Esophagus (tissue), 2 donors: ENCODE data around the gene RBFA. TPM values are rescaled to one million over a fixed set of nuclear protein-coding genes. Genes with fewer than 3 reads are reported as not detected.
"Not testable (repeated sequence)": the region's sequence is repeated elsewhere in the genome, so short reads cannot be mapped to it uniquely, and the experiment has no call there.

Experiments
- H3K27ac ChIP-seq, 2 donors: one replicate each; pipeline ENCODE4 v1.5.1; 2013; ENCODE audit warnings: low read depth in 2 of 2, mild to moderate bottlenecking in 2 of 2, inconsistent platforms in 1 of 2, low read length in 1 of 2, moderate library complexity in 1 of 2
- H3K27me3 ChIP-seq, 2 donors: one replicate each; pipeline ENCODE4 v1.6.1; 2013; ENCODE audit warnings: low read length in 2 of 2, control low read depth in 1 of 2, mild to moderate bottlenecking in 1 of 2; ENCODE audit not compliant: insufficient read depth in 2 of 2, control insufficient read depth in 1 of 2
- H3K36me3 ChIP-seq, 2 donors: one replicate each; pipeline ENCODE4 v1.6.1; 2013; ENCODE audit warnings: low read length in 1 of 2; ENCODE audit not compliant: control insufficient read depth in 2 of 2, insufficient read depth in 2 of 2
- H3K4me1 ChIP-seq, 2 donors: one replicate each; pipeline ENCODE4 v1.6.1; 2013; ENCODE audit warnings: low read length in 1 of 2; ENCODE audit not compliant: control insufficient read depth in 2 of 2, insufficient read depth in 2 of 2
- H3K4me3 ChIP-seq, 2 donors: one replicate each; pipeline ENCODE4 v1.5.1; 2013; ENCODE audit warnings: low read length in 2 of 2, mild to moderate bottlenecking in 2 of 2, low read depth in 1 of 2, moderate library complexity in 1 of 2
- H3K9me3 ChIP-seq, 2 donors: one replicate each; pipeline ENCODE4 v1.6.1; 2013; ENCODE audit warnings: mild to moderate bottlenecking in 2 of 2, low read depth in 1 of 2, low read length in 1 of 2, moderate library complexity in 1 of 2; ENCODE audit not compliant: control insufficient read depth in 2 of 2, insufficient read depth in 1 of 2
- WGBS, 2 donors: extraction: QIAGEN DNeasy Blood & Tissue Kit; methylation state at CpG; one replicate each; pipeline ENCODE4 v1.1.7; 2013; 5-methylcytosine and 5-hydroxymethylcytosine counted together
- polyA plus RNA-seq, 2 donors: library from polyadenylated mRNA; stranded (reverse); fragments of 200-250 nt; gene quantifications; one replicate each; pipeline ENCODE4 v1.2.3, GENCODE V29; 2013
- donor health status: healthy with polysubstance abuse.
- donor health status: Bipolar disorder and iron deficiency.

Gene RBFA
- polyA plus RNA-seq, 2 donors, result 10.5 to 19.5 TPM

DNA sequence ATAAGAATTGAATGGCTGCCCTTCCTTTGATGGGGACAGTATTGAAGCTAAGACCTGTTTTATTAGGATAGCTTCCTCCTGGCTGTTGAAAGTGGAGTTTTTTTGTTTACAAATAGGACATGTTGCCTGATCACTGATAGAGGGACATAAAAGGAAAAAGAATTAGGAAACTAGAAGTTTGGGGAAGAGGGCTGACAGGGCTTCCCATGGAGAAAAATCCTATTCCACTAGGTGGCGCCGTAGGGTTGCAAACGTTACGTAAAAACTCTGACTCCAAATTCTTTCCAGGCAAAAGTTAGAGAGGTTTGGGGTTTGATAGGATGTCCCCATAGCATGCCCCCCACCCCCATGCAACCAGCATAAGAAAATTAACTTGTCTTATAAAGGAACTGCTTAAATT lies 11.1 kb upstream of the RBFA start:
- Histone ChIP-seq H3K9me3 (peaks cover 12 to 17% of the 10 kb centered on the region in 2 donors), H3K4me3 (no peak overlapping the region), H3K27me3 (no peaks in the 10 kb centered on the region), H3K27ac (no peak overlapping the region), H3K4me1 (no peaks in the 10 kb centered on the region), H3K36me3 (no peaks in the 10 kb centered on the region)
- 60 to 71% methylated on average over 4 of the region's 4 CpGs for WGBS, 2 donors

GRCh38 chr18:80026363-80026762 lies 7.9 kb upstream of the RBFA start:
- H3K4me3 ChIP-seq, result no peak overlapping the region
- no peaks in the 10 kb centered on the region for H3K36me3 ChIP-seq
- no peaks in the 10 kb centered on the region for H3K4me1 ChIP-seq
- H3K9me3 ChIP-seq, result peaks cover 10 to 17% of the 10 kb centered on the region in 2 donors
- 94 to 96% methylated on average over 7 of the region's 7 CpGs for WGBS, 2 donors
- no peak overlapping the region for H3K27ac ChIP-seq
- no peaks in the 10 kb centered on the region for H3K27me3 ChIP-seq

DNA sequence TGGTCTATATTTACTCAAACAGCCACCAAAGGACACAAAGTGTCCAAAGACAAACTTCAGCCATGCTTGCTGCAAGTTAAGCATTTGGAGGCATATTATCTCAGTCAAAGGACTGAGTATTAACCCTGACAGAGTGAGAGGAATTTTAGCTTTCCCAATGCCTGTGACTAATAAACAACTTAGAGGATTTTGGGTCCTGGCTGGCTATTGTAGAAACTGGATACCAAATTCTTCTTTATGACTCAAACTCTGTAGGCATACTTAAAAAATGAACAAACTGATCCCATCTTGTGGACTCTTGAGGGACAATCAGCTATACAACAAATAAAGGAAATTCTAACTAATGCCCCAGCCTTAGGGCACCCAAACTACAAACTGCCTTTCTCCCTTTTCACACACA lies 6.5 kb upstream of the RBFA start:
- H3K36me3 ChIP-seq, H3K4me1 ChIP-seq, H3K4me3 ChIP-seq, H3K27me3 ChIP-seq, H3K27ac ChIP-seq: not testable (repeated sequence)
- H3K9me3 ChIP-seq, result peaks cover 4 to 10% of the 10 kb centered on the region in 2 donors

DNA sequence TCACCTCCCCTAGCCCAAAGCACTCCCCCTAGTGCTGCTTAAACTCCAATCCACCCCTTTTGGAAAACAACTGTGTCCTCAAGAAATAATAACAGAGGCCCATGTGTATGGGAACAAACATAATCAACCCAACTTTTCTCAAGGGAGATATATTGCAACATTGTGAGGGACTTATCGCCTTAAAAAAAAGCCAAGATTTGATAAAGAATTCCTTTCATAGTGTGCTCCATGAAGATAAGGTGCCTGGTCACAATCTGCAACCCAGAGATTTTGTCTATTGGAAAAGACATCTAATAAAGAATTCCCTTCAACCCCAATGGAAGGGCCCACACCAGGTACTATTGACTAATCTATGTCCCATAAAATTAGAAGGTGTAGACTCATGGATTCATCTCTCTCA lies 4.5 kb upstream of the RBFA start:
- Histone ChIP-seq H3K4me3 (no peak overlapping the region), H3K4me1 (peaks cover 0 to 2% of the 10 kb centered on the region in 2 donors), H3K27ac (no peak overlapping the region), H3K36me3 (no peaks in the 10 kb centered on the region), H3K27me3 (no peaks in the 10 kb centered on the region), H3K9me3 (peaks cover under 1 to 3% of the 10 kb centered on the region in 2 donors)
- WGBS, 2 donors, result 93 to 96% methylated on average over 1 of the region's 1 CpG

DNA sequence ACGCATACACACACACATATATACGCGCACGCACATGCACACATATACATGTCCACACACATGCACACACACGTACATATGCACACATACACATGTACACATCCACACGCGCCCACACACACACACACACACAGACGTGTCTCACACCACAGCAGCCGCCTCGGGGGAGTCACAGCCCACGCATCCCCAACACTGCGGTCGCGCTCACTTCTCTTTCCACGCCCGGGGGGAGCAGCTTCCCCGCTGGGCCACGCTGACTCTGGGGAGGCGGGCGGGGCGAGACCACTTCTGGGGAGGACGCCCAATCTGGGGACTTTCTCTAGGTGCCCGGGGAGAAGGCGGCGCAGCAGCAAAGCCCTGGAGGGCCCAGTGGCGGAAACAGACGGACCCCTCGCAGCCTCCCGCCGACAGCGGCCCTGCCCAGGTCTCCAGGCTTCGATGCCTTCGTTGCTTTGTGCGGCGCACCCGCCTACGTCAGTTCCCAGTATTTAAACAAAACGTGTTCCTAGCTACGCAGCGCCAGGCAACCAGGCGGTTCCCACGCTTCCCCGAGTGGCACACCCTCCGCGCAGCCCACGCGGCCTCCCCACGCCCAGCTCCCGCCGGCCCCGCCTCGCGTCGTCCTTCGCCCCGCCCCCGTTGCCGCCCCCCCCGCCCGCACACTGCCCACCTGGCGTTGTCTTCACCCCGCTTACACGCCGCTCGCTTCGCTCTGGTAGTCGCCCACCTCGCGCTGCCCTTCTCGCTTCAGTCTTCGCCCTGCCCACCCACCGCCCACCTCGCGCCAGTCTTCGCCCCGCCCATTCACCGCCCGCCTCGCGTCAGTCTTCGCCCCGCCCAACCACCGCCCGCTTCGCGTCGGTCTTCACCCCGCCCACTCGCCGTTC lies 810 bp upstream of the RBFA start:
- H3K9me3 ChIP-seq, result no peaks in the 10 kb centered on the region
- peak overlapping the region; percentile 89 to 97 for H3K27ac ChIP-seq
- H3K4me1 ChIP-seq, result peaks cover 2 to 6% of the 10 kb centered on the region in 2 donors
- H3K4me3 ChIP-seq, result peak overlapping the region; percentile 45 to 69
- WGBS, 2 donors, result 2 to 6% methylated on average over 72 to 90 of the region's 90 CpGs
- peaks cover 0 to 9% of the 10 kb centered on the region in 2 donors for H3K36me3 ChIP-seq
- H3K27me3 ChIP-seq, result no peaks in the 10 kb centered on the region

GRCh38 chr18:80034852-80035406 lies 695 bp downstream of the RBFA start:
- 12 to 14% methylated on average over 8 of the region's 8 CpGs for WGBS, 2 donors
- peaks cover 0 to 11% of the 10 kb centered on the region in 2 donors for H3K36me3 ChIP-seq
- peaks cover 2 to 6% of the 10 kb centered on the region in 2 donors for H3K4me1 ChIP-seq
- no peaks in the 10 kb centered on the region for H3K27me3 ChIP-seq
- no peaks in the 10 kb centered on the region for H3K9me3 ChIP-seq
- peak overlapping the region; percentile 76 to 92 for H3K27ac ChIP-seq
- peak overlapping the region; percentile 72 to 91 for H3K4me3 ChIP-seq

- H3K27me3 ChIP-seq, result no peaks in the 10 kb centered on the region
- H3K36me3 ChIP-seq, result peaks cover 0 to 11% of the 10 kb centered on the region in 2 donors
- H3K27ac ChIP-seq, result no peak overlapping the region
- H3K4me1 ChIP-seq, result peaks cover 2 to 6% of the 10 kb centered on the region in 2 donors
- no peak overlapping the region for H3K4me3 ChIP-seq
- 89% methylated on average over 7 of the region's 7 CpGs for WGBS, 2 donors
- no peaks in the 10 kb centered on the region for H3K9me3 ChIP-seq
These were observed 1.8 kb downstream of the RBFA start for GRCh38 chr18:80035997-80036396.

- H3K4me1 ChIP-seq, result peaks cover 0 to 6% of the 10 kb centered on the region in 2 donors
- 96 to 97% methylated on average over 12 of the region's 12 CpGs for WGBS, 2 donors
These were observed 3.1 kb downstream of the RBFA start for GRCh38 chr18:80037300-80037699.

GRCh38 chr18:80037869-80038630 lies 3.8 kb downstream of the RBFA start:
- 87 to 93% methylated on average over 17 of the region's 17 CpGs for WGBS, 2 donors
- no peaks in the 10 kb centered on the region for H3K27me3 ChIP-seq
- peaks cover 0 to 6% of the 10 kb centered on the region in 2 donors for H3K4me1 ChIP-seq
- H3K4me3 ChIP-seq, result no peak overlapping the region
- H3K27ac ChIP-seq, result no peak overlapping the region
- no peaks in the 10 kb centered on the region for H3K9me3 ChIP-seq
- H3K36me3 ChIP-seq, result peaks cover 0 to 15% of the 10 kb centered on the region in 2 donors

More at GRCh38 chr18:80037300-80037699, 3.1 kb downstream of the RBFA start:
- H3K9me3 ChIP-seq, result no peaks in the 10 kb centered on the region
- H3K27ac ChIP-seq, result no peak overlapping the region
- H3K36me3 ChIP-seq, result peaks cover 0 to 15% of the 10 kb centered on the region in 2 donors
- H3K27me3 ChIP-seq, result no peaks in the 10 kb centered on the region
- no peak overlapping the region for H3K4me3 ChIP-seq
